ENCODE data around the gene UBA3.

GRCh38 chr3:69082361-69082760, 2.2 kb upstream of the UBA3 start:
- no peak for TF ChIP-seq CTCF (IDR thresholded peaks at IDR 0.05; ENCODE audit: extremely low read depth in 1 of 2, insufficient read depth in 1 of 2, low read depth in 1 of 2, low read length in 2 of 2)
- no peak for TF ChIP-seq EZH2 (IDR thresholded peaks at IDR 0.05; ENCODE audit: borderline replicate concordance, low read depth, low read length, severe bottlenecking)
- TF ChIP-seq MAX (IDR thresholded peaks at IDR 0.05; ENCODE audit: insufficient read depth, insufficient read length): no peak
- TF ChIP-seq POLR2A (IDR thresholded peaks at IDR 0.05; ENCODE audit: low read depth, low read length): no peak
- no peak for TF ChIP-seq POLR2AphosphoS5 (IDR thresholded peaks at IDR 0.05; ENCODE audit: insufficient read depth, low read depth, low read length)
- no peak for TF ChIP-seq GATA2 (IDR thresholded peaks at IDR 0.05; ENCODE audit: insufficient read depth, insufficient read length, low read depth, low read length)

Measured in endothelial cell of umbilical vein (primary cell).